ENCODE measurements around the gene PDXDC1.
"Not testable (repeated sequence)": the region's sequence is repeated elsewhere in the genome, so short reads cannot be mapped to it uniquely, and the experiment has no call there.

Gene PDXDC1

GRCh38 chr16:14974656-14975417 is at the start of gene PDXDC1:
TSS of gene PDXDC1 (plus strand) at chr16:14975026. CDS start at chr16:14975200, 174 bp downstream.
- DNase-seq: peak; percentile 97

DNA sequence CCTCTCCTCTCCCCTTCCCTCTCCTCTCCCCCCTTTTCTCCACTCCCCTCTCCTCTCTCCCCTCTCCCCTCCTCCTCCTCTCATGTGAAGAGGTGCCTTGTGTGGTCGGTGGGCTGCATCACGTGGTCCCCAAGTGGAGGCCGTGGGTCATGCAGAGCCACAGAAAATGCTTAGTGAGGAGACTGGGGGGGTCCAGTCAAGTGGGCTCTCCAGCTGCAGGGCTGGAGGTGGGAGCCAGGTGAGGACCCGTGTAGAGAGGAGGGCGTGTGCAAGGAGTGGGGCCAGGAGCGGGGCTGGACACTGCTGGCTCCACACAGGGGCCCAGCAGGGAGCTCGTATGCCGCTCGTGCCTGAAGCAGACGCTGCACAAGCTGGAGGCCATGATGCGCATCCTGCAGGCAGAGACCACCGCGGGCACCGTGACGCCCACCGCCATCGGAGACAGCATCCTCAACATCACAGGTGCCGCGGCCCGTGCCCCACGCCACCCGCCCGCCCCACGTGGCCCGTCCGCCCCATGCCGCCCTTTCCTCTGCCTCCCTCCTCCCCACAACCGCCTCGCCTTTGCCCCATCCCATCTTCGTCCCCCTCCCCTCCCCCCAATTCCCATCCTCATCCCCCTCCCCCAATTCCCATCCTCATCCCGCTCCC is 46.6 kb upstream of the PDXDC1 start:
- DNase-seq: not testable (repeated sequence)

DNA sequence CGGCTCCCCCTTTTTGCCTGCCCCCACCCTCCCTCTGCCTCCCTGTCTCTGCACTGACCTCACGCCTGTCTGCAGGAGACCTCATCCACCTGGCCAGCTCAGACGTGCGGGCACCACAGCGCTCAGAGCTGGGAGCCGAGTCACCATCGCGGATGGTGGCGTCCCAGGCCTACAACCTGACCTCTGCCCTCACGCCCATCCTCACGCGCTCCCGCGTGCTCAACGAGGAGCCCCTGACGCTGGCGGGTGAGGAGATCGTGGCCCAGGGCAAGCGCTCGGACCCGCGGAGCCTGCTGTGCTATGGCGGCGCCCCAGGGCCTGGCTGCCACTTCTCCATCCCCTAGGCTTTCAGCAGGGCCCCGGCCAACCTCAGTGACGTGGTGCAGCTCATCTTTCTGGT is 45.6 kb upstream of the PDXDC1 start:
- DNase-seq: not testable (repeated sequence)

- DNase-seq: not testable (repeated sequence)
Observed at GRCh38 chr16:14930246-14930645, 44.6 kb upstream of the PDXDC1 start.

DNA sequence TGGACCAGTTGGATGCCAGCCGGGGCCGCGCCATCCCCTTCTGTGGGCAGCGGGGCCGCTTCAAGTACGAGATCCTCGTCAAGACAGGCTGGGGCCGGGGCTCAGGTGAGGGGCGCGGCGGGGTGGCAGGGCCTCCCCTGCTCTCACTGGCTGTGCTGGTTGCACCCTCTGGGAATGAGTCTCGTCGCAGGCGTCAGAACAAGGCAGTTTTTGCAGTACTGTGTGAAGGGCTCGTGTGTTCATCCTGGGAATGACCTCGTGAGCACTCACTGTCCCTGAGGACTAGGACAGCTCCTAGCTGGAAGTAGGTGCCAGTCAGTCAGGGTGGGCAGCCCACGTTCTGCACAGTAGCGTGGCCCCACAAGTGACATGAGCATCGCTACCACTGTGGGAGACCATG is 43.9 kb upstream of the PDXDC1 start:
- DNase-seq: not testable (repeated sequence)

GRCh38 chr16:14932581-14933375 is 42.0 kb upstream of the PDXDC1 start:
- DNase-seq: not testable (repeated sequence)

DNA sequence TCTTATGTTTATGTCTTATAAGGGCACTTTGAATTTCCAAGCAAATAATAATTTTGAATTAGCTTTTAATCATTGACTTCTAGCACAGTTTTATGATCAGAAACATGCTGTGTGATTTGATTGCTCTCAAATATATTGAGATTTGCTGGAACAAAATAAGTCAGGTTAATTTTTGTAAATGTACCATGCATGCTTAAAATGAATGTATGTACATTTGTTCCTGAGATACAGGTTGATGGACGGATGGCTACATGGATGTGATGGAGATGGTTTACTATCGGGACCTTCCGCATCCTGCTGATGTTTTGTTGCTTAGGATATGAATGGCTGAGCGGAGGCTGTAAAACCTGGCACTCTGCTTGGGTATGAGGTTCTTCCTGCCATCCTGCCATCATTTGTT is 37.7 kb upstream of the PDXDC1 start, which contains the start of gene NPIPA1:
NPIPA1 (plus strand) TSS at position 301 of the 400 bp plus-strand sequence; CDS start at position 301, 0 bp downstream.
- DNase-seq: not testable (repeated sequence)

DNA sequence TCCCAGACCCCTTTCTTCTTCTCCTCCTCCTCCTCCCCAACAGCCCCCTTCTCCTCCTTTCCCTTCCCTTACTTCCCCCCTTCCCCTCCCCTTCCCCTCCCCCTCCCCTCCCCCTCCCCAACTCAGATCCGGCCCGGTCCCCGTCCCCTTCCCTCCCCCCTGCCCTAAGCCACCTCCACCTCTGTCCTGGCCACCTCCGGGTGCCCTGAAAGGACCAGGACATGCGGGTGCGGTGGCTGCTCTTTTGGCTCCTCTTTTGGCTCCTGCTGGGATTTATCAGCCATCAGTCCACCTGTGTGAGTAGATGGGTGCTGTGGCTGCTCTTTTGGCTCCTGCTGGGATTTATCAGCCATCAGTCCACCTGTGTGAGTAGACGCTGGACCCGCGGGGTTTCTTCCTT is 36.8 kb upstream of the PDXDC1 start:
- DNase-seq: not testable (repeated sequence)

DNA sequence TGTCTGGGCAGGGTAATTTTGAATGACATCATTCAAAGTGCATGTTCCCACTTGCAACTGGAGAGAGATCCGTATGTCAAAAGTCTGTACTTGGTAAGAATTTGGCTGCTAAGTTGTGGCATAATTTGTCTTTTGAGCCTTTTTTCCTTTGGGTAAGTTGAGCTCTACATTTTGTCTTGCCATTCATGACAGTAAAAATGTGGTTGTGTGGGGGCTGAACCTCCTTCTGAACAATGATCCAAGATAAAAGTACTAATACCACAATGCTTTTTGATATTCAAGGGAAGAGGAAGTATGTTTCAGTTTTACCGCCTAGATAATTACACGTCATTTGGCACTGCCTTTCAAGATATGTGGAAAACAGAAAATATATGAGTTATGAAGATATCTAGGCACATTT is 32.1 kb upstream of the PDXDC1 start:
- DNase-seq: not testable (repeated sequence)

DNA sequence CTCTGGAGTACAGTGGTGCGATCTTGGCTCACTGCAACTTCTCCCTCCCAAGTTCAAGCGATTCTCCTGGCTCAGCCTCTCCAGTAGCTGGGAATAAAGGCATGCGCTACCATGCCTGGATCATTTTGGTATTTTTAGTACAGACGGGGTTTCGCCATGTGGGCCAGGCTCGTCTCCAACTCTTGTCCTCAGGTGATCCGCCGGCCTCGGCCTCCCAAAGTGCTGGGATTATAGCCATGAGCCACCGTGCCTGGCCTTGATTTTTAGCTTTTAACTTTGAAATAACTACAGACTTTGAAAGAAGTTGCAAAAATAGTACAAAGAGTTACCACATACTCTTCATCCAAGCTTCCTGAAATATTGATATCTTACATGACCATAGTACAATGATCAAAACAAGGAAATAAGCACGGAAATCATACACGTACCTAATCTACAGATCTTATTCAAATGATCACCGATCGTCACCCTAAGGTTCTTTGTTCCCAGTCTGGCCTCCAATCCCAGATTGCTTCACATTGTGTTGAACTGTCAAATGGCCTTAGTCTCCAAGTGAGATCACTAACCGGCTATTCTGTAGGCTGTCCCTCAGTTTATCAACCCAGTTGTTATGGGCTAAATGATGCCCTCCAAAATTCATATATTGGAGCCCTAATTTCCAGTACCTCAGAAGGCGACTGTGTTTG is 19.1 kb upstream of the PDXDC1 start:
- DNase-seq: no peak

GRCh38 chr16:14957576-14958322 is 17.1 kb upstream of the PDXDC1 start:
- no peak for DNase-seq

DNA sequence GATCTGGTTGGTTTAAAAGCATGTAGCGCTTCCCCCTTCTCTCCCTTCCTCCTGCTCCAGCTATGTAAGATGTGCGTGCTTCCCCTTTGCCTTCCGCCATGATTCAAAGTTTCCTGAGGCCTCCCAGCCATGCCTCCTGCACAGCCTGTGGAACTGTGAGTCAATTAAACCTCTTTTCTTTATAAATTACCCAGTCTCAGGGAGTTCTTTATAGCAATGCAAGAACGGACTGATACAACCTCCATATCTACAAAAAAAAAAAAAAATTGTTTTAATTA is 16.6 kb upstream of the PDXDC1 start:
- no peak for DNase-seq

GRCh38 chr16:14958970-14959369 is 15.9 kb upstream of the PDXDC1 start:
- DNase-seq: no peak

DNA sequence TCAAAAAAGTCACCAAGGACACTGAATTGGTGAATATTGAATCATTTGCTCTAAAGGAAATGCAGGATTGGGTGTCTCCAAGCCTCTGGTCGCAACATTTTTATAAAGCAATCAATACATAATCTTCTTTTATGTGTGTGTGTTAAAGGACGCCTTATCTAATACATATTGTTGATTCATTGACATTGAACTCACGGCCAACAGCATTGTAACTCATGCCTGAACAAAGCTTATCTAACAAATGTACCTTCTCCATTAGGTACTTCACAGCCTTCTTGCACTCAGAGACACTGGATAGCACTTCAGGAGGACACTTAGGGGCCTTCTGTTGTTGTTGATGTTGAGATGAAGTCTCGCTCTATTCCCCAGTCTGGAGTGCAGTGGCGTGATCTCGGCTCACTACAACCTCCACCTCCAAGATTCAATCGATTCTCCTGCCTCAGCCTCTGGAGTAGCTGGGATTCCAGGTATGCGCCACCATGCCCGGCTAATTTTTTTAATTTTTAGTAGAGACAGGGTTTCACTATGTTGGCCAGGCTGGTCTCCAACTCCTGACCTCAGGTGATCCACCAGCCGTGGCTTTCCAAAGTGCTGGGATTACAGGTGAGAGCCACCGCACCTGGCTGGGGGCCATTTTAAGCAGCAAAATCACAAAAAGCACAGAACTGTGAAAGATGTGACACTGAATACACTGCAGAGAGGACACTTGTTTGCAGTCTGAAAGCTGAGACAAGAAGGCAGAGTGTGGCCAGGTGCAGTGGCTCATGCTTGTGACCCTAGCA is 13.2 kb upstream of the PDXDC1 start:
- DNase-seq: no peak

DNA sequence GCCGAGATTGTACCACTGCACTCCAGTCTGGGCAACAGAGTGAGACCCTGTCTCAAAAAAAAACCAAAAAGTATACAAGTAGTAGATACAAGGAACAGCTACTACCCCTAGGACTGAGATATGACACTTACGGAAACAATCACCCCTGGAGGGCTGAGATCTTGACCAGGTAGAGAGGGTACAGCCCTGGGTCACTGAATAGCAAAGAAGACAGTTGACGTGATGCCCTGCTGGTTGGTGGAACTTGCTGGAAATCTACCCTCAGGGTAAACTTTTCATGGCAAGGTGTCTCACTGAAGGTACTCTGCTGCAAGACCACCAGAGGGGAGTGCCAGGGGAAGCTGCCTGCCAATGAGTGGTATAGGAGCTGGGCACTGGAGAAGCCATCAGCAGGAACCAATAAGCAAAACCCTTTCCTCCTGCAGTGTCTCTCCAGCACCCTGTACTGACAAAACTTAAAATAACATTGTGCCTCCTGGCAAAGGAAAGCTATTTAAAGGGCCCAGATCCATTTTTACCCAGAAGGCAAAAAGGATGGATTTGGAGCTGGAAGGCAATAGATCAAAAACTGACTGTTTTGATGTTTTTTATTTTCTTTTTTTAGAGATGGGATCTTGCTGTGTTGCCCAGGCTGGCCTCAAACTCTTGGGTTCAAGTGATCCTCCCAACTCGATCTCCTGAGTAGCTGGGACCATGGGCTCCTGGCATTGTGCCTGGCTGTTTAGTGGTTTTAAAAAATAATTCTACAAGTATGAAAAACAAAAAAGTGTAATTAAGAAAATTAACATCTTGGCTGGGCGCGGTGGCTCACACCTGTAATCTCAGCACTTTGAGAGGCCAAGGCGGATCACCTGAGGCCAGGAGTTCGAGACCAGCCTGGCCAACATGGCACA is 11.3 kb upstream of the PDXDC1 start:
- DNase-seq: no peak

- DNase-seq: no peak
Observed at GRCh38 chr16:14965328-14965727, 9.5 kb upstream of the PDXDC1 start.

GRCh38 chr16:14969795-14970194 is 5.0 kb upstream of the PDXDC1 start:
- DNase-seq: not testable (repeated sequence)

- not testable (repeated sequence) for DNase-seq
Observed at GRCh38 chr16:14971621-14972228, 3.1 kb upstream of the PDXDC1 start.

DNA sequence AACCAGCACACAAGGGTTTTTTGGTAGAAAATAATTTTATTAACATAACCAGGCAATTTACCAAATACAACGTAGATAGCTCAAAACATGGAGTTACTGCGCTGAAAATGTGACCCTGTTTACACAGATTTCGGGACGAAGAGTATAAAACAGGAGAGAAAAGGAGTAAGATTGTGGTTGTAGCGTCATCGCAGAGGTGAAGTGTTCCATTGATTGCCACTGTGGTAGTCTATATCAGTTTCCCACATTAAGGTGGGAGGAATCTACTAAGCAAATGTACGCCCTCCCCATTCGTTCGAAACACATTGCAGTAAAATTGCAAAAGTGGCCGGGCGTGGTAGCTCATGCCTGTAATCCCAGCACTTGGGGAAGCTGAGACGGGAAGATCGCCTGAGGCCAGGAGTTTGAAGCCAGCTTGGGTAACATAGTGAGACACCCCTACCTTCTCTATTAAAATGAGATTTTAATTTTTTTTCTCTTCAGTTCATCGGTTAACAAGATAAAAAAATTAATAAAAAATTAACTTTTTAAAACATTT is 972 bp upstream of the PDXDC1 start:
- not testable (repeated sequence) for DNase-seq

DNA sequence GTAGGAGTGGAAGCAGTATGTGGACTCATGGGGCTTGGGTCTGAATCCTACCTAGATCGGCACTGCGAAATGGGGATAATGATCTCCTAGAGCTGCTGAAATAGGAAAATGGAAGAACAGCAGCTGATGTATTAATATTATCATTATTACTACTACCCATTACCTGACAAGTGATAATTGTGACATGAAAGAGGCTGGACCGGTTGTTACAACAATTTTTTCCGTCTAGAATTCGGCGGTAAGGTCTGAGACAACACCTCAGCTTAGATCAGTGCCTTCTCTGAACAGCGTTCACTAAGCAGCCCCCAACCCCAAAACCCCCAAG is 533 bp upstream of the PDXDC1 start:
- DNase-seq: not testable (repeated sequence)
